ENCODE results near the gene LINC01488. TPM values are rescaled to one million over a fixed set of nuclear protein-coding genes. Genes with fewer than 3 reads are reported as not detected.

LINC01488 gene
- total RNA-seq, 1 donor from 2014 or later = not detected

DNA sequence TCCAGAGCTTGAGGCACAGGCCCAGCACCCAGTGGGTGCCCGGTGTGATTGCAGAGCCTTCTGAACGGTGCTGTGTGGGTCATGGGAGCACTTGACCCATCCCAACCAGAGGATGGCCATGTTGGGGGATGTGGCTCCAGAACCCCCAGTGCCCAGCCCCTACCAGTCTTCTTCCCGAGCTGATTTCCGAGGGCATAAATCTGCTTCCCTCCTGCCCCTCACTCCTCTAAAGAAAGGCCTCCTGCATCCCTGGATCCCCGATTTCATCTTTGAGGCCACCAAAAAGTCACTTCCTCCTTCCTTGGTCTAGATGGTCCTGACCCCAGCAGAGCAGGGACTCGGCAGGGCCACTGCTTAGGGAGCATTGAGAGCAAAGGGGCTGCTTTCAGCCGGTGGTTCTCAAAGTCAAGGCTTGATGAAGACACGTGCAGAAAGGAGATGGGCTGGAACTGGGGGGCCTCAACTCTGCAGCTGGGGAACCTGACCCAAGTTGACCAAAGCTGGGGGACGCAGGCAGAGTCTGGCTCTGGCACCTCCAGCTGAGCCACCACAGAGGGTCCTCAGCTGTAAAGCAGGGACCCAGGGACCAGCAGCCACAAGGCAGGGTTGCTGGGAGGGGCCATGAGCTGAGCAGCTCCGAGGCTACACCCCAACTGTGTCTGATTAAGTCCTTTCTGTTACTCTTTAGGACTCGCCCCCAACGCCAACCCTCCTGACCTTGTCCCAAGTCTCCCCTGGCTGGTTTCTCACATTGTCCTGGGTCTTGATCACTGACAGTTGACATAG, 56.6 kb downstream of the LINC01488 start:
- Mint-ChIP-seq H3K9me3 (ENCODE audit: unreplicated experiment) (no peaks in the 10 kb centered on the region), H3K36me3 (ENCODE audit: low read depth, unreplicated experiment) (no peaks in the 10 kb centered on the region), H3K4me1 (ENCODE audit: unreplicated experiment) (peaks cover 19% of the 10 kb centered on the region), H3K4me3 (ENCODE audit: unreplicated experiment) (no peak overlapping the region), H3K27ac (ENCODE audit: unreplicated experiment) (no peak overlapping the region), H3K27me3 (ENCODE audit: unreplicated experiment) (no peaks in the 10 kb centered on the region)
- DNase-seq (ENCODE audit: low spot score) = no peak
- TF ChIP-seq, protein P1, sequence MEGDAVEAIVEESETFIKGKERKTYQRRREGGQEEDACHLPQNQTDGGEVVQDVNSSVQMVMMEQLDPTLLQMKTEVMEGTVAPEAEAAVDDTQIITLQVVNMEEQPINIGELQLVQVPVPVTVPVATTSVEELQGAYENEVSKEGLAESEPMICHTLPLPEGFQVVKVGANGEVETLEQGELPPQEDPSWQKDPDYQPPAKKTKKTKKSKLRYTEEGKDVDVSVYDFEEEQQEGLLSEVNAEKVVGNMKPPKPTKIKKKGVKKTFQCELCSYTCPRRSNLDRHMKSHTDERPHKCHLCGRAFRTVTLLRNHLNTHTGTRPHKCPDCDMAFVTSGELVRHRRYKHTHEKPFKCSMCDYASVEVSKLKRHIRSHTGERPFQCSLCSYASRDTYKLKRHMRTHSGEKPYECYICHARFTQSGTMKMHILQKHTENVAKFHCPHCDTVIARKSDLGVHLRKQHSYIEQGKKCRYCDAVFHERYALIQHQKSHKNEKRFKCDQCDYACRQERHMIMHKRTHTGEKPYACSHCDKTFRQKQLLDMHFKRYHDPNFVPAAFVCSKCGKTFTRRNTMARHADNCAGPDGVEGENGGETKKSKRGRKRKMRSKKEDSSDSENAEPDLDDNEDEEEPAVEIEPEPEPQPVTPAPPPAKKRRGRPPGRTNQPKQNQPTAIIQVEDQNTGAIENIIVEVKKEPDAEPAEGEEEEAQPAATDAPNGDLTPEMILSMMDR (IDR thresholded peaks at IDR 0.05; ENCODE audit: unreplicated experiment) = no peak

DNA sequence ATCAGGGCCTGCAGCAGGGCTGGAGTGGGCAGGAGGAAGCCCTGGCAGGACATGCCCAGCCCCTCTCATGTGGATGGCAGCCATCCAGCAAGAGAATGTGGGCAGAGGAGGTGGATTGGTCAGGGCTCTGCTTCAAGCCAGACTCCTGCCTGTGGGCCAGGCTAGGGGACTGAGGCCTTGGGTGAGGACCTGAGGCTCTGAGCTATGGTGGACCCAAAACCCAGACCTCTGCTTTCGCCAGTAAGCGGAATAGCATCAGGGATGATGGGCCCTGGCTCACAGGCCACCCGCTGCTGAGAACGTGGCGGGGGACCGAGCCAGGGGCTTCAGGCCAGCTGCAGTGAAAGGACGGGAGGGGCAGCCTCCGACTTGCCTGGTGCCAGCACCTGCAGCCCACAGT, 57.4 kb downstream of the LINC01488 start:
- Mint-ChIP-seq H3K27ac (ENCODE audit: unreplicated experiment) (no peak overlapping the region), H3K36me3 (ENCODE audit: low read depth, unreplicated experiment) (no peaks in the 10 kb centered on the region), H3K9me3 (ENCODE audit: unreplicated experiment) (no peaks in the 10 kb centered on the region), H3K4me3 (ENCODE audit: unreplicated experiment) (no peak overlapping the region), H3K27me3 (ENCODE audit: unreplicated experiment) (no peaks in the 10 kb centered on the region), H3K4me1 (ENCODE audit: unreplicated experiment) (peaks cover 19% of the 10 kb centered on the region)
- TF ChIP-seq, protein P1 (IDR thresholded peaks at IDR 0.05; ENCODE audit: unreplicated experiment) = no peak
- DNase-seq (ENCODE audit: low spot score) = no peak

DNA sequence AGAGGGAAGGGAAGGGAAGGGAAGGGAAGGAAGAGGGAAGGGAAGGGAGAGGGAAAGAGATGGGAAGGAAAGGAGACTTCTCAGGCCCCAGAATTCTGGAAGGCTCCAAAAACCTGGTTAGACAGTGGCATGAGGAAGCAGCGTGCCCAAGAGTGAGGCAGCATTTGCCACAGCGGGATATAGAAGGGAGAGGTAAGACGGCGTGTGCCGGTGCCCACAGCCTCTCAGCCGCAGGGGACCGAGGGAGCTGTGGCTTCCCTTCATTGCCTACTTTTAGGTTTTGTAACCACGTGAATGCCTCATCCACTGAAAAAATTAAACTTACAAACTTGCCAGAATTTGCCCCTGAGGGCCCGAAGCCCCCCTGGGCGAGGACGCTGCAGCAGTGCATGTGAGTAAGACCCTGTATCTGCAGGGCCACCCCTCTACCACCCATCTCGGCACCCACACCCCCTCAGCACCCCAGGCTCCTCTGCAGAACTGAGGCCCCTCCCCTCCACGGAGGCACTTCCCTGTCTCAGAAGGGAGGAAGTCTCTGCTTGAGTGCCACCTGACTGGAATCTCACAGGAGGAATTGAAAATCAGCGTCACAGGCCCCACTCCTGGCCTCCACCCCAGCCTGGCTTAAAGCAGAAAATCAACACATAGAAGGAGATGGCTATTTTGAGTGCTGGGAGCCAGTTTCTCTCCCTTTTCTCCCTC, 58.1 kb downstream of the LINC01488 start:
- TF ChIP-seq, protein P1 (IDR thresholded peaks at IDR 0.05; ENCODE audit: unreplicated experiment) = no peak
- no peak overlapping the region for H3K27ac Mint-ChIP-seq (ENCODE audit: unreplicated experiment)
- peaks cover 19% of the 10 kb centered on the region for H3K4me1 Mint-ChIP-seq (ENCODE audit: unreplicated experiment)
- H3K27me3 Mint-ChIP-seq (ENCODE audit: unreplicated experiment) = no peaks in the 10 kb centered on the region
- H3K36me3 Mint-ChIP-seq (ENCODE audit: low read depth, unreplicated experiment) = no peaks in the 10 kb centered on the region
- no peak for DNase-seq (ENCODE audit: low spot score)
- no peak overlapping the region for H3K4me3 Mint-ChIP-seq (ENCODE audit: unreplicated experiment)
- H3K9me3 Mint-ChIP-seq (ENCODE audit: unreplicated experiment) = no peaks in the 10 kb centered on the region

DNA sequence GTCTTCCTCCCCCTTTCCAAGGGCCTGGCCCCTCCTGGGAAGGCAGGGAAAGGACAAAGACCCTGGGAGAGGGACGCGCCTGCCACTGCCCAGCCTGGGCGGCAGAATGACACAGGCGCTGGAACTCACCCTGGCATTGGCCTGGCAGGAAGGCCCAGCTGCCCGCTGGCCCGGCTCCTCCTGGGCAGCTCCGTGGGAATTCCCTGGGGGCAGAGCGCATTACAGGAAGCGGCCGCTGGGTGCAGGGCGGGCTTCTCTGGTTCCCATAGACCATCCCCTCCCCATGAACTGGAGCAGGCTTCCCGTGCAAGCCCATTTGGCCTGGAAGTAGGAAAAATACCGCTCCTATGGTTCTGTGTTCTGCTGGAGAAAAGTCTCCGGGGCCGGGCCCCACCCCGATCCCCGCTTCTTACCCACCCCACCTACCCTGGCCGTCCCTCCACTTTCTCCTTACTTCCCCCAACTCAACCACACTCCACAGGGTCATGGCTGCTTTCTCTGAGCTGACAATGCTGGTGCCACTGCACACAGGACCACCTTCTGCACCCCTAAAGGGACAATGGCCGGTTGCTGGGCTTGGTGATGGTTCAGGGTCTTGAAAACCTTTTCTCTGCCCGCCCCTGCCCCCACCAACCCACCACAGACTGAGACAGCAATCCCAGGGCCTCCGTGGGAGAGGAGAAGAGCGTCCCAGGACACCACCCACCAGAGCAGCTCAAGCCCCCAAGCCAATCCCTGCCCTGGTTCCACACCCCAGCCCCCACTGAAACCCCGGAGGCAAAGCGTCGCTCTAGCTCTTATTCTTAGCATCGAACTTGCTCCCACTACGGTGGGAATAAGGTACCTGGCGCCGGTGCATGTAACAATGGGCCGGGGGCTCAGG, 58.9 kb downstream of the LINC01488 start:
- TF ChIP-seq, protein P1 (IDR thresholded peaks at IDR 0.05; ENCODE audit: unreplicated experiment) = no peak
- Mint-ChIP-seq H3K9me3 (ENCODE audit: unreplicated experiment) (no peaks in the 10 kb centered on the region), H3K4me3 (ENCODE audit: unreplicated experiment) (no peak overlapping the region), H3K27me3 (ENCODE audit: unreplicated experiment) (peaks cover 1% of the 10 kb centered on the region), H3K4me1 (ENCODE audit: unreplicated experiment) (peaks cover 19% of the 10 kb centered on the region), H3K27ac (ENCODE audit: unreplicated experiment) (no peak overlapping the region), H3K36me3 (ENCODE audit: low read depth, unreplicated experiment) (no peaks in the 10 kb centered on the region)
- no peak for DNase-seq (ENCODE audit: low spot score)

All from endothelial cell (in vitro differentiated cells).